Measurements from ENCODE around the gene MTX1.
"Not testable (repeated sequence)": the region's sequence is repeated elsewhere in the genome, so short reads cannot be mapped to it uniquely, and the experiment has no call there.

MTX1 gene

GRCh38 chr1:155208541-155209311, at the start of gene MTX1:
MTX1 (plus strand) TSS chr1:155208695; CDS start chr1:155208805, 110 bp downstream.
- peak; percentile 27 for DNase-seq

DNA sequence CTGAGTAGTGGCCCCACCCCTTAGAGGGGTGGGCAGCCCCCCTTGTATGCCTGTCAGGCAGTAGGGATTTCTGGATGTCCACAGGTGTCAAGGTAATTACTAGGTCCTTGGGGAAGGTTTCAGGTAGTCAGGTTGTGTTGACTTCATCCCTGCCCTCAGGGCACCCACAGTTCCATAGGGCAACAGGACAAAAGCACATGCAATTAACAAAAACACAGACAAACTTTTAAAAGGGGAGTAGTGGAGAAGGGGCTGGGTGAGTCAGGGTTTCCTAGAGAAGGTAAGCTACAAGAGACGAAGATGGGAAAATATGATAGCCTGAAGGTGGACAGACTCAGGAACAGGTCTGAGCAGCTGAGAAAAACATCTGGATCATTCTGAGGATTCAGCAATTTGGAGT, 49.5 kb upstream of the MTX1 start:
- DNase-seq, result no peak

GRCh38 chr1:155160128-155160527, 48.4 kb upstream of the MTX1 start:
- no peak for DNase-seq

GRCh38 chr1:155162631-155163030, 45.9 kb upstream of the MTX1 start:
- DNase-seq, result not testable (repeated sequence)

- not testable (repeated sequence) for DNase-seq
Observed at GRCh38 chr1:155163785-155164184, 44.7 kb upstream of the MTX1 start.

- not testable (repeated sequence) for DNase-seq
Observed at GRCh38 chr1:155164625-155165024, 43.9 kb upstream of the MTX1 start.

- DNase-seq, result no peak
Observed at GRCh38 chr1:155166051-155166470, 42.4 kb upstream of the MTX1 start.

DNA sequence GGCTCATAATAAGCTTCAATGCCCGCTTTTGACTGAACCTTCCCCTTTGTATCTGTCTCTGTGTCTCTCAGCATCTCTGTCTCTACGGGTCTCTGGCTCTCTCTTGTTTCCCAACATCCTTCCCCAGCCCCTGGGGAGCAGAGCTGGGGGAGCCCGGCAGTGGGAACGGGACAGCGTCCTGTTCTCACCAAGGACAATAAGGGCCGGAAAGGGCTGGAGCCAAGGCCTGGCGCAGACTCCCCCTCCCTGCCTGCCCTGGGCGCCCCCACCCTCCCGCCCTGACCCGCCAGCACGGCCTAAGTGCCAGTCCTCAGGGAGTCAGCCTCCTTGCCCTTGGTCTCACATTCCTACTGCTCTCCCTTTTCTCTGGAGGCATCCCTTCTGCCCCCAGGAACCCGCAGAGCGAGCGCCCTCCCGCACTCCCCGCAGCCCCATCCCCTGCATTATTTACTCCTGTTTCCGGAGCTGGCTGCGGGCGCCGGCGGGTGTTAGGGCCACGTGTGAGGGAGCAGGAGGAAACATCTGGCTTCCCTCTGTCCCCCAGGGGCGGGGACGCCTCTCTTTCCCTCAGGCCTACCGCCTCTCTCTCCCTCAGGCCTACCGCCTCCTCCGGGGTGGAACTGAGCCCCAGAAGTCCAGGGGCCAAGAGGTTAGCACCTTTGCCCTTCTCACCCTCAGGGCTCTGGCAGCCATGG, 41.9 kb upstream of the MTX1 start:
- no peak for DNase-seq

DNA sequence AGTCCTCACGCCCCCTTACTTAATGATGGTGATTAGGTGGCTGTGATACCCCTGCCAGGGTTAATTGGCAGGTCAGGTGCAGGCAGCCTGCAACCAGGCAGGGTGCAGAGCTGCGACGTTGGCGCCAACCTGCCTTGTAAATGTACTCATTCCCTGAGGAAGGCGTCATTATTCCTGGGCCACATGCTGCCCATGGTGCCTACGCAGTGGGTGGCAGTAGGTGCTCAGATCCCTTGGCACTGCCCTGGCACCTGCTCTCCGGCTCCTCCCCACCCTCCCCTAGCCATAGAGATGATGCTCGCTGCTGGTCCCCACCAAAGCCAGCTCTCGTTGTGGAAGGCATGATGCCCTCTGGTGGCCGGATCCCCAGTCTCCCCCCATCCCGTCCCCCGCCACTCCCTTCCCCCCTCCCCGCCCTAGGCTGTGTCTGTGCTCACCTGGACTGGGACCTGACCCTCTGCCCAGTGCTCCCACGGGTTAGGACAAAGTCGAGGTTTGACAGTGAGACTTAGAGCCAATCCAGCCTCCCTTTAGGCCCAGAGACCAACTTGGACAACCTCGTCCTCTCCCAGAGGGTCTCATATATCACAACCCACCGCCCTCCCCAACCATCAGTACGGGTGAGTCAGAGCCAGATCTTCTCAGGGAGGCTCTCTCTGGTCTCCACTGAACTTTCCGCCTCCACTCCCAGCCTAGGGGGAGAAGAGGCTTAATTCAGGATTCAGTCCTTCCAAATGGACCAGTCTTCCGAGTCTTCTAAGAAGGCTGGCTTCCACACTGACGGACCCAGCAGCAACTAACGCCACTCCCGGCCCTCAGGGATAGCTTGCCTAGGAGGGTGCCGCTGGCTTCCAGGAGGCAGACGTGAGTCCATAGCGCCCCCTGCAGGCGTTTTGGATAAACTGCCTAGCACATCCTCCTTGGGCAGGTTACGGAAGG, 41.1 kb upstream of the MTX1 start:
- peak; percentile 53 for DNase-seq

DNA sequence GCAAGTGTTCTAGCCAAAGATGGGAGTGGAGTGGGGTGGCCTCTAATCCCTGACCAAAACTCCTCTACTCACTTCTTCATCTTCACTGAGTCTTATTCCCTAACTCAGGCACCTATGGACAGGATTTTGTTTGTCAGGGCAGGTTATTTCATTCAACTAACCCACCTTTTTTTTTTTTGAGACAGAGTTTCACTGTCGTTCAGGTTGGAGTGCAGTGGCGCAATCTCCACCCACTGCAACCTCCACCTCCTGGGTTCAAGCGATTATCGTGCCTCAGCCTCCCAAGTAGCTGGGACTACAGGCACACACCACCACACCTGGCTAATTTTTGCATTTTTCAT, 40.4 kb upstream of the MTX1 start:
- DNase-seq, result not testable (repeated sequence)

GRCh38 chr1:155168456-155169210, 39.9 kb upstream of the MTX1 start:
- DNase-seq, result no peak

DNA sequence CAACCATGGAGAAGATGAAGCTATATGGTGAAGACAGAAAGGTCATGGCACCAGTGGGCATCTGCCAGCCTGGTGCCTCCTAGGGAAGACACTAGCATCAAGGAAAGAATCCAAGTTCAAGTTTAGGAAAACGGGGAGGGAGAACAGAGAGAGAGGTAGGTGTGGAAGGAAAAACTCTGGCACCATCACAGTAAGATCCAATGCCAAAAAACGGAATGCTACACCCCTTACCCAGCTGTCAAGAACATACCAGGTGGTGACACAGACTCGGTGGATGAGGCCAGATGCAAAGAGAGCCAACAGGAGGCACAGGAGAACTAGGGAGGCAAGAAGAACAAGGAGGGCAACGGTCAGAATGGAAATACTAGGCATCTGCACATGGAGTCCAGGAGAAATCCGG, 39.0 kb upstream of the MTX1 start:
- no peak for DNase-seq

GRCh38 chr1:155170101-155170785, 38.3 kb upstream of the MTX1 start:
- DNase-seq, result no peak

GRCh38 chr1:155170806-155171205, 37.7 kb upstream of the MTX1 start:
- DNase-seq, result no peak

GRCh38 chr1:155171836-155172731, 36.4 kb upstream of the MTX1 start:
- no peak for DNase-seq

- DNase-seq, result peak; percentile 96
Observed at GRCh38 chr1:155172732-155173477, 35.6 kb upstream of the MTX1 start, which contains the start of gene KRTCAP2. KRTCAP2 (minus strand) TSS chr1:155173304; CDS start chr1:155173224, 80 bp downstream.

DNA sequence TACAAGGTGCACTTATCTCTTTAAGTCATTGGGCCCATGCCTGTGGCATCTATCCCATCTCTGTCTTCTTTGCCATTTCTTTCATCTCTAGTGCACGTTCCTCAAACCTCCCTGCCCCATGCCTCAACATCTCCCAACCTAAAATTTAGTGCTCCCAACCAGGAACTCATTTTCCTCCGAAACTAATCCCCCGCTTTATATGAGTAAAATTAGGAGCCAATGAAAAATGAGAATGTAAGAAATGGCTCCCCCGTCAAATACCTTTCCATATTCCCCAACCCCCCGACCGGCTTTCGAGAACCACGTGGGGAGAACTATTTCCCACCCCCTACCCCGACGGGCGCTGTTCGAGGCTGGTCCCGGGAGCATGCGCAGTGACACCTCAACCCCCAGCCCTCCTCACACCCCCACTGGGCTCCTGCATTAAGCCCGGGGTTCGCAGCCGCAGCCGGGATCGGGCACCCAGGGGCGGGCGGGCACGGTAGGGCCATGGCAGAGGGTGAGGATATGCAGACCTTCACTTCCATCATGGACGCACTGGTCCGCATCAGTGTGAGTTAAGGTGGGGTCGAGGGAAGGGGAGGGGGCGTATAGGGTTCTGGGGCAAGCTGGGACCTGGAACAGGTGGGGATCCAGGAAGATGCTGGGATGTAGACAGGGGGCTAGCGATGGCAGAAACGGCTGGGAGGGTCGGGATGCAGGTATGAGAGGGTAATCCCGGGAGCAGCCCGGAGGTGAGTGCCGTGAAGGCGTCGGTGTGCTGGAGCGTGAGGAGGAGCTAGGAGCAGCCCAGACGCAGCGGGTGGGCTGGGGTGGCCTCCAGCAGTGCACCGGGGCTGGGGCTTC, 34.8 kb upstream of the MTX1 start, which contains the start of gene TRIM46:
TSS of gene TRIM46 (plus strand) at position 372 of the 846 bp plus-strand sequence. CDS start at position 490, 118 bp downstream.
- peak; percentile 42 for DNase-seq

Measured in NCI-H2081 treated with DMSO at 0.1 percent for 48 hours (cell line).